GM19463 (cell line): ENCODE data around the gene ADAMTSL2.

ENCODE experiments used
- ATAC-seq: cut with Tn5 transposase; IDR thresholded peaks from one replicate; pipeline ENCODE4 v1.9.1; 2021; ENCODE audit warnings: mild to moderate bottlenecking, moderate library complexity; ENCODE audit not compliant: unreplicated experiment

Gene ADAMTSL2

GRCh38 chr9:133602277-133602676 is 67.8 kb downstream of the ADAMTSL2 start:
- no peak for ATAC-seq

GRCh38 chr9:133603135-133603927 is 68.8 kb downstream of the ADAMTSL2 start:
- ATAC-seq, result no peak

GRCh38 chr9:133604214-133604613 is 69.7 kb downstream of the ADAMTSL2 start:
- ATAC-seq, result no peak

GRCh38 chr9:133604856-133605255 is 70.4 kb downstream of the ADAMTSL2 start:
- no peak for ATAC-seq

DNA sequence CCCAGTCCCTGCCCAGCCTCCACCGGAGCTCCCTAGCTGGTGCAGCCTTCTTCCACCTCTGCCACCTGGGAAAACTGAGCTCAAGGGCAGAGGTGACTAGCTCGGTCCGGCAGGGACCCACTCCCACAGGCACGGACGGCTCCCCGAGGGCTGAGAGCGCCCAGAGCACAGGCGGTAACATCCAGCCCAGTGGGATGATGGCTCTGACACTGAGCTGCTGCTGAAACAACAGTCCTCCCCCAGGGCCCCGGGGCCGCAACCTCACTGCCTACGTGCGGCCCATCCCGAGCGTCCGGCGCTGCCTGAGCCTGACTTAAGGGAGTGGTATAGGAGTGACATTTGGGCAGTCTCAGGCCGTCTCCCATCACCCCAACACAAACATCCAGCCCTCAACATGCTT is 70.9 kb downstream of the ADAMTSL2 start:
- no peak for ATAC-seq

- no peak for ATAC-seq
Observed at GRCh38 chr9:133605856-133606707, 71.6 kb downstream of the ADAMTSL2 start.

- ATAC-seq, result no peak
Observed at GRCh38 chr9:133606708-133607025, 72.2 kb downstream of the ADAMTSL2 start.

DNA sequence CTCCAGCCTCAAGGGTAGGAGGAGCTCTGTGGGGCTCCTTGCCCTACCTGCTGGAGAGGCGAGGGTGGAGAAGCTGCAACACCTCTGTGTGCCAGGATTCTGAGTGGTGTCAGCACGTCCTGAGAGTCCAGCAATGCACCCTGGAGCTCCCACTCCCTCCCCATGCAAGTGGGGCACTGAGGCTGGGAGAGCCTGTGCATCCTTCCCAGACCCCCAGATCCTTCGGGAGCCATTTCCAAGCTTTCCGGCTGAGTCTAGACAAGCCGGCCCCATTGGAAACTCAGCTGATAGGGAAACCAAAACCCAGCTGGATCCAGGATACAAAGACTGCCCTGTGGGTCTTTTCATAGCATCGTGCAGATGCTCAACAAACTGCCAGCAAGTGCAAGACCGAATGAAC is 72.9 kb downstream of the ADAMTSL2 start:
- no peak for ATAC-seq

DNA sequence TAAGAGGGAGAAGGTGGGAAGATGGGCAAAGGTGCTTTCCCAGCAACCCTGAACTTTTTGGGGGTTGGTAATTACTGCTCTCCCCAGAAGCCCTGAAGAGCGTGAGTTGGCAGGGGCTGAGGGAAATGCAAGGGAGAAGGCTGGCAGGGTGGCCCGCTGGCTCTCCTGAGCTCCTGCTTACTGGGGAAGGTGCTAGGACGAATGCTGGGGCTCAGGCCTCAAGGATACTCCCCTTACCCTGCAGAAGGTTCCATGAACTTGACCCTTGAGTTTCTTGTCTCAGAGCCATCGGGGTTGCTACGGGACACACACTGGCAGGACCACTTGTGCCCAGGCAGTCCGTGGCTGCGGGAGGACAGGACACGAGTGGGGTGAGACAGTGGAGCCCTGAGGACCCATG is 73.5 kb downstream of the ADAMTSL2 start:
- no peak for ATAC-seq

- ATAC-seq, result no peak
Observed at GRCh38 chr9:133608382-133608781, 73.9 kb downstream of the ADAMTSL2 start.

DNA sequence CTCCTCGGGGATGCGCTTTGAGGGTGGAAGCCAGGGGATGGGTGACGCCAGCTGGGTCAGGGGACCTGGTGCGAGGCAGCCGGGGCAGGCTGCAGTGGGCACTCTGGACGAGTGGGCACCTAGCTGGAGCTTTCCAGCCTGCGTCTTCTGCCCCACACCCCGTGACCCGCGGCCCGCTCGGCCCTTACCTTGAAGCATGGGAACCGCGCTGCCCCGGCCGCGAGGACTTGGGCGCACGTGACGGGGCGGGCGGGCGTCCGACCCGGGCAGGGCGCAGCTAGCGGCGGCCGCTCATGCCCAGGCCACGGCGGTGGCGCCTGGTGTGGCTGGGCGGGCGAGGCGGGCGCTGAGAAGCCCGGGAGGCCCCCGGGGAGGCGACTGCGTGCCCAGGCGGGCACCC is 74.4 kb downstream of the ADAMTSL2 start:
- ATAC-seq, result no peak

DNA sequence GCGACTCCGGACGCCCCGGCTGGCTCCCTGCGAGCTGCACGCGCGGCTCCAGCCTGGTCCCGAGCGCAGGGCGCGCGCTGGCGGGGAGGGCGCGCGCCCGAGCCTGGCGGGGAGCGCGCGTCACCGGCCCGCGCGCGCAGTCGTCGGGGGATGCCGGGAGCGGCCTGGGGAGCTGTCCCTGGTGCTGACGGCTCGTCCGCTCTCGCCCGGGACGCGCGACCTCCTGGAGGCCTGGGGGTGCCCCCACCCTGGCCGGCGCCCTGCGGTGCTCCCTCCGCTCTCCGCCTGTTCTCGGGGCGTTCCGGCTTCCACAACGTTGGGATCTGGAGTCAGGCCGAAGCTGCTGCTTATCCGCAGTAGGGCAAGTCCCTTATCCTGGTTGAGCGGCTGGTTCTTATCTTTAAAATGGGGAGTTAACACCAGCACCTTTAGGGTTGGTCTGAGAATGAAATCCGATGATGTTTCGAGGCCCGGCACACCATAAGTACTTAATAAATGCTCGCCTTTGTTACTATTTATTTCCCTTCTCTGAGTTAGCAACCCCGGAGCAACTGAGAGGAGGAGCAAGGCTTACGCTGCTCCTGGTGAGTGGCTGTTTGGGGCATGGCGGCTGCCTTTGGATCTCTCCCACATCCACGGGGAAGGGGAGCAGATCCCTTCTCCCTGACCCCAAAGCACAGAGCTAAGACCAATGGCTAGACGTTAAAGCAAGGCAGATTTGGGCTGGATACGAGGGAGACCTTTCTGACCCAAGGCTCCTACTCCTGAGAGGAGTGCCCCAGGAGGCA is 75.0 kb downstream of the ADAMTSL2 start, which contains the start of gene FAM163B:
Gene FAM163B, minus strand, starts transcription at position 79 of the 788 bp plus-strand sequence. CDS start 29,166 bp downstream, outside the sequence.
- ATAC-seq, result no peak

DNA sequence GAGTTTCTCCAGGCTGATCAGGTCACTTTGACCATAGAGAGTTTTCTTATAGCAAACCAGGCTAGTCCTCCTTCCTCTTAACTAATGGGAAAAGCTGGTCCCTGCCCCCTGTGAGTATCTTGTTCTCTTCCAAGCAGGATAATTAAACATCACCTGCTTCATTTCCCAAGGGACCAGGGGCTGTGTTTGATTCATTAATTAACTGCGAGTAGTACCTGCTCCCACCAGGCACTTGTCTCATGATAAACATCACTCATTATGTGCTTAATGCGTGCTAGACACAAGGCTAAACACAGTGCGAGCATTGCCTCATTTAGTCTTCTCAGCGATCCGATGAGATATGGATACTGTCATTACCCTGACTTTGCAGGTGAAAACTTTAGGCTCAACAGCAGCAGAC is 76.3 kb downstream of the ADAMTSL2 start:
- ATAC-seq, result no peak

GRCh38 chr9:133612051-133612450 is 77.5 kb downstream of the ADAMTSL2 start:
- ATAC-seq, result no peak

GRCh38 chr9:133612816-133613215 is 78.3 kb downstream of the ADAMTSL2 start:
- ATAC-seq, result no peak

DNA sequence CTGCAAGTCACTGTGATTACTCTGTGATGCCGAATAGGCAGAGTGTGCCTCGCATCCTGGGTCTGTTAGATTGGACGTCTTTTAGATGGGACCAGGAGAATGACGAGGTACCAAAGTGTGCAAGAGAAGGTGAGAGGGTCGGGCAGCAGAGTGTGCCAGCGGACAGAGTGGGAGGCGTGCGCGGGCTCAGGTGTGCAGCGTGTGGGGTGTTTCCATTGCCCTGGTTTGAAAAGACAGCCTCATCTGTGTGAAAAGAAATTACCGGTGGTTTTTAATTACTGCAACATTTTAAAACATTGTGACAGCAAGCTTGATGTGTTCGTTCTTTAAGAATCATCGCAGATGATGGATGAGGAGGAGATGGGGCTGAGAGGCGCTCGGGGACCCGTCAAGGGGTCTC is 78.9 kb downstream of the ADAMTSL2 start:
- no peak for ATAC-seq

GRCh38 chr9:133614056-133614455 is 79.6 kb downstream of the ADAMTSL2 start:
- ATAC-seq, result no peak

- no peak for ATAC-seq
Observed at GRCh38 chr9:133614678-133615077, 80.2 kb downstream of the ADAMTSL2 start.

DNA sequence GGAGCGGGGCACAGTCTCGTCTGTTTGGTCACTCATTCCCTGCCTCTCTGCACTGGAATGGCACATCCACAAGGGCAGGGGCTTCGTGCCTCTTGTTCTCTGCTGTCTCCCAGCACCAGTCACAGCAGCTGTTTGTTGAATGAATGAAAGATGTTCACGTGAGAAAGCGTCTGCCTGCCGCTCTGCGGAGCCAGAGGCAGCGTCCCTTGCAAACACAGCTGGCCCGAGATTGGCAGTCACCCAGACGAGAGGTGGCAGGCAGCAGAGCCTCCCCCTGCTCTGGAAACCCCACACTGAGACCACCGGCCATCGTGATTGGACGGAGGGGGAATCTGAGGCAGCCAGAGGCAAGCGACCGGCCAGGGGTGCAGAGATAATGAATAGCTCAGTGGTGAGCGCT is 80.7 kb downstream of the ADAMTSL2 start:
- no peak for ATAC-seq

DNA sequence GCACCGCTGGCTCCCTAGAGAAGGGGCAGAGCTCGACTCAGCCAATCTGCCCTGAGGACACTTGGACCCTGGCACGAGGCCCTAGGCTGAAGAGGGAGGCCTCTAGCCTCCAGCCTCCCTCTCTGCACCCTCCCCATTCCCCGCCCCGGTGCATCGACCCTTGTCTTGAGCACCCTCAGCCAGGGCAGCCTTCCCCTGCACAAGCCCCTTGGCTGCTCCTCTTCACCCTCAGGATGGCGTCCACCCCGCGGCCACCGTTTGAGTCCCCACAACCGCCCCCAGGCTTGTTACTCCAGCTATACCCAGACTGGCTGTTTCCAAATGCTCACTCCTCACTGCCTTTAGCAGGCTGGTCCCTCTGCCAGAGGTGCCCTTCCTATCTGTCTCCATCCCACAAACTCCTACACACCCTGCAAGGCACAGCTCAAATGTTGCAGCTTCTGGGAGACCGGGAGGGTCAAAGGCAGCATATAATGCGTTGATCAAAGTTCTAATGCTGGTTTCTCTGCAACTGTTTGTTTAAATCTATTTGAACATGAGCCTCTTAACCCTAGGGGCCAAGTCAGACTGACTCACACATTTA is 81.2 kb downstream of the ADAMTSL2 start:
- no peak for ATAC-seq
